DOHH2 (cell line): ENCODE results near the gene EPB41L2.

Experiments
- EZH2phosphoT487 ChIP-seq: fragments of 200-600 bp; sonication (generic); IDR thresholded peaks from 2 replicates; pipeline ENCODE4 v1.6.1; 2017; ENCODE audit warnings: borderline replicate concordance, mild to moderate bottlenecking, antibody characterized with exemption, low read length, moderate library complexity, mixed read lengths
- TF ChIP-seq, protein P1 (sequence below): fragments of 200-600 bp; sonication (generic); IDR thresholded peaks from one replicate; pipeline ENCODE4 v1.5.1; 2014; ENCODE audit warnings: antibody characterized with exemption, mild to moderate bottlenecking, low read depth, low read length; ENCODE audit not compliant: poor library complexity, severe bottlenecking

GRCh38 chr6:131001111-131001736, 61.8 kb downstream of the EPB41L2 start:
- TF ChIP-seq, protein P1, sequence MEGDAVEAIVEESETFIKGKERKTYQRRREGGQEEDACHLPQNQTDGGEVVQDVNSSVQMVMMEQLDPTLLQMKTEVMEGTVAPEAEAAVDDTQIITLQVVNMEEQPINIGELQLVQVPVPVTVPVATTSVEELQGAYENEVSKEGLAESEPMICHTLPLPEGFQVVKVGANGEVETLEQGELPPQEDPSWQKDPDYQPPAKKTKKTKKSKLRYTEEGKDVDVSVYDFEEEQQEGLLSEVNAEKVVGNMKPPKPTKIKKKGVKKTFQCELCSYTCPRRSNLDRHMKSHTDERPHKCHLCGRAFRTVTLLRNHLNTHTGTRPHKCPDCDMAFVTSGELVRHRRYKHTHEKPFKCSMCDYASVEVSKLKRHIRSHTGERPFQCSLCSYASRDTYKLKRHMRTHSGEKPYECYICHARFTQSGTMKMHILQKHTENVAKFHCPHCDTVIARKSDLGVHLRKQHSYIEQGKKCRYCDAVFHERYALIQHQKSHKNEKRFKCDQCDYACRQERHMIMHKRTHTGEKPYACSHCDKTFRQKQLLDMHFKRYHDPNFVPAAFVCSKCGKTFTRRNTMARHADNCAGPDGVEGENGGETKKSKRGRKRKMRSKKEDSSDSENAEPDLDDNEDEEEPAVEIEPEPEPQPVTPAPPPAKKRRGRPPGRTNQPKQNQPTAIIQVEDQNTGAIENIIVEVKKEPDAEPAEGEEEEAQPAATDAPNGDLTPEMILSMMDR, result no peak
- TF ChIP-seq EZH2phosphoT487, result no peak
